ENCODE measurements around the gene KCNC1. TPM values are rescaled to one million over a fixed set of nuclear protein-coding genes. Genes with fewer than 3 reads are reported as not detected.

KCNC1 gene
- total and polyA plus RNA-seq, 2 experiments from 2014 or later = 0.11 TPM; not detected in 1

DNA sequence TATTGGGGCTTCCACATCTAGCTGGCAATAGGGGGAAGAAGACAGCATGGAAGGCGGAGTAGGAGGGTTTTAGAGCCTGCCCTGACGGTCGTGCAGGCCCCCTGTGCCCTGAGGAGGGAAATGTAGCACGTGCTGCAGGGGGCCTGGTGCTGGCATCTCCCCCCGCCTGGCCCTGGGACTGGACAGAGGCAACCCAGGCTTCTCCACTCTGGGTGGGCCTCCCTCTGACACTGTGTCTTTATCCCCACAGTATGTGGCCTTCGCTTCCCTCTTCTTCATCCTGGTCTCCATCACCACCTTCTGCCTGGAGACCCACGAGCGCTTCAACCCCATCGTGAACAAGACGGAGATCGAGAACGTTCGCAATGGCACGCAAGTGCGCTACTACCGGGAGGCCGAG, 36.8 kb downstream of the KCNC1 start:
- H4K20me1 ChIP-seq (replicated peaks; ENCODE audit: insufficient read depth) = no peaks in the 10 kb centered on the region
- DNase-seq (ENCODE audit: low spot score) (no peak), ATAC-seq (no peak)
- H3K4me2 ChIP-seq = no peak overlapping the region
- H3K4me3 Mint-ChIP-seq = no peak overlapping the region
- H3K4me3 ChIP-seq = no peak overlapping the region
- no peaks in the 10 kb centered on the region for H3K79me2 ChIP-seq (replicated peaks; ENCODE audit: insufficient read depth)
- peaks cover 5% of the 10 kb centered on the region for H3K27me3 Mint-ChIP-seq (ENCODE audit: insufficient read depth, low read depth, poor library complexity)
- H3K36me3 ChIP-seq (ENCODE audit: insufficient read depth) = no peaks in the 10 kb centered on the region
- TF ChIP-seq EZH2phosphoT487 (IDR thresholded peaks at IDR 0.05; ENCODE audit: unreplicated experiment) (no peak), ZNF462 (CRISPR knock-in tag; IDR thresholded peaks at IDR 0.05) (no peak), CREB1 (CRISPR knock-in tag; IDR thresholded peaks at IDR 0.05; ENCODE audit: low read depth) (no peak), JUNB (IDR thresholded peaks at IDR 0.05; ENCODE audit: unreplicated experiment) (no peak), ZNF114 (CRISPR knock-in tag; IDR thresholded peaks at IDR 0.05) (no peak), EZH2 (IDR thresholded peaks at IDR 0.05; ENCODE audit: low read depth, unreplicated experiment) (no peak), NANOG (IDR thresholded peaks at IDR 0.05; ENCODE audit: borderline replicate concordance) (no peak), ETS1 (IDR thresholded peaks at IDR 0.05) (no peak), STAT1 (IDR thresholded peaks at IDR 0.05; ENCODE audit: unreplicated experiment) (no peak), REST (IDR thresholded peaks at IDR 0.05; ENCODE audit: unreplicated experiment) (no peak), ZNF331 (CRISPR knock-in tag; IDR thresholded peaks at IDR 0.05; ENCODE audit: low read depth) (no peak), POLR2AphosphoS5 (IDR thresholded peaks at IDR 0.05; ENCODE audit: low read depth) (no peak)
- TF ChIP-seq, protein P1, sequence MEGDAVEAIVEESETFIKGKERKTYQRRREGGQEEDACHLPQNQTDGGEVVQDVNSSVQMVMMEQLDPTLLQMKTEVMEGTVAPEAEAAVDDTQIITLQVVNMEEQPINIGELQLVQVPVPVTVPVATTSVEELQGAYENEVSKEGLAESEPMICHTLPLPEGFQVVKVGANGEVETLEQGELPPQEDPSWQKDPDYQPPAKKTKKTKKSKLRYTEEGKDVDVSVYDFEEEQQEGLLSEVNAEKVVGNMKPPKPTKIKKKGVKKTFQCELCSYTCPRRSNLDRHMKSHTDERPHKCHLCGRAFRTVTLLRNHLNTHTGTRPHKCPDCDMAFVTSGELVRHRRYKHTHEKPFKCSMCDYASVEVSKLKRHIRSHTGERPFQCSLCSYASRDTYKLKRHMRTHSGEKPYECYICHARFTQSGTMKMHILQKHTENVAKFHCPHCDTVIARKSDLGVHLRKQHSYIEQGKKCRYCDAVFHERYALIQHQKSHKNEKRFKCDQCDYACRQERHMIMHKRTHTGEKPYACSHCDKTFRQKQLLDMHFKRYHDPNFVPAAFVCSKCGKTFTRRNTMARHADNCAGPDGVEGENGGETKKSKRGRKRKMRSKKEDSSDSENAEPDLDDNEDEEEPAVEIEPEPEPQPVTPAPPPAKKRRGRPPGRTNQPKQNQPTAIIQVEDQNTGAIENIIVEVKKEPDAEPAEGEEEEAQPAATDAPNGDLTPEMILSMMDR (conservative IDR thresholded peaks at IDR 0.05; ENCODE audit: low read depth in 2 of 2) = no peak
- no peaks in the 10 kb centered on the region; the same call in 2 of the 3 replicates for H3K9me3 Mint-ChIP-seq
- no peak overlapping the region for H3K27ac ChIP-seq (ENCODE audit: low read depth)
- no peaks in the 10 kb centered on the region for H3F3A ChIP-seq (replicated peaks; ENCODE audit: low read depth)
- no peak overlapping the region for H2AFZ ChIP-seq
- peaks cover 8% of the 10 kb centered on the region; the same call in 2 of the 3 replicates for H3K4me1 Mint-ChIP-seq
- no peak overlapping the region for H3K27ac Mint-ChIP-seq
- no peaks in the 10 kb centered on the region for H3K27me3 ChIP-seq (ENCODE audit: insufficient read depth)
- no peaks in the 10 kb centered on the region for H3K9me2 ChIP-seq (ENCODE audit: insufficient read depth)
- H3K36me3 Mint-ChIP-seq (ENCODE audit: low read depth) = no peaks in the 10 kb centered on the region
- H3K4me1 ChIP-seq (ENCODE audit: insufficient read depth) = no peaks in the 10 kb centered on the region

Data from GM23338 (cell line).